Activated naive CD4-positive, alpha-beta T cell treated with anti-CD3 and anti-CD28 coated beads, Interleukin-2, amount 10 ng/mL, durations not matched to agents 7 days and 5 days (primary cell): Measurements from ENCODE around the gene LY6G5B.

ENCODE experiments used
- CTCF ChIA-PET: fragments of 350-600 bp; sonication (Branson Sonifier 250); formaldehyde crosslinking; loops from one replicate; lab custom pipeline; 2021; ENCODE audit warnings: antibody characterized with exemption; lab: Charles Lee
- DNase-seq: peaks from one replicate; pipeline ENCODE4 v3.0.0-alpha.2; 2020
- H3K27ac Mint-ChIP-seq: one replicate; pipeline ENCODE4 v1.8.0; 2021; ENCODE audit warnings: mild to moderate bottlenecking, moderate library complexity, mixed read lengths
- H3K27me3 Mint-ChIP-seq: one replicate; pipeline ENCODE4 v1.8.0; 2021; ENCODE audit warnings: mild to moderate bottlenecking, mixed read lengths
- H3K36me3 Mint-ChIP-seq: one replicate; pipeline ENCODE4 v1.8.0; 2021; ENCODE audit warnings: mixed read lengths
- H3K4me1 Mint-ChIP-seq: one replicate; pipeline ENCODE4 v1.8.0; 2021; ENCODE audit warnings: mixed read lengths
- H3K4me3 Mint-ChIP-seq: one replicate; pipeline ENCODE4 v1.8.0; 2021; ENCODE audit warnings: mild to moderate bottlenecking, moderate library complexity, mixed read lengths
- H3K9me3 Mint-ChIP-seq: one replicate; pipeline ENCODE4 v1.8.0; 2021; ENCODE audit warnings: mixed read lengths

Gene LY6G5B

GRCh38 chr6:31715022-31715958, 45.5 kb downstream of the LY6G5B start, which contains the start of gene LY6G6D:
TSS of gene LY6G6D (plus strand) at chr6:31715348. CDS start at chr6:31715356, 8 bp downstream.
- no peaks in the 10 kb centered on the region for H3K9me3 Mint-ChIP-seq
- peaks cover 56% of the 10 kb centered on the region for H3K27me3 Mint-ChIP-seq
- H3K4me1 Mint-ChIP-seq: peaks cover 26% of the 10 kb centered on the region
- CTCF ChIA-PET: no interaction called here
- H3K27ac Mint-ChIP-seq: no peak within 1 kb of the TSS
- DNase-seq: no peak
- H3K36me3 Mint-ChIP-seq: no peaks in the 10 kb centered on the region
- no peak within 1 kb of the TSS for H3K4me3 Mint-ChIP-seq

GRCh38 chr6:31717499-31718222, 47.9 kb downstream of the LY6G5B start:
- no peaks in the 10 kb centered on the region for H3K36me3 Mint-ChIP-seq
- no peak for DNase-seq
- no peak overlapping the region for H3K4me3 Mint-ChIP-seq
- H3K27ac Mint-ChIP-seq: peak overlapping the region; percentile 50
- H3K4me1 Mint-ChIP-seq: peaks cover 7% of the 10 kb centered on the region
- peaks cover 52% of the 10 kb centered on the region for H3K27me3 Mint-ChIP-seq
- CTCF ChIA-PET: no interaction called here
- no peaks in the 10 kb centered on the region for H3K9me3 Mint-ChIP-seq

DNA sequence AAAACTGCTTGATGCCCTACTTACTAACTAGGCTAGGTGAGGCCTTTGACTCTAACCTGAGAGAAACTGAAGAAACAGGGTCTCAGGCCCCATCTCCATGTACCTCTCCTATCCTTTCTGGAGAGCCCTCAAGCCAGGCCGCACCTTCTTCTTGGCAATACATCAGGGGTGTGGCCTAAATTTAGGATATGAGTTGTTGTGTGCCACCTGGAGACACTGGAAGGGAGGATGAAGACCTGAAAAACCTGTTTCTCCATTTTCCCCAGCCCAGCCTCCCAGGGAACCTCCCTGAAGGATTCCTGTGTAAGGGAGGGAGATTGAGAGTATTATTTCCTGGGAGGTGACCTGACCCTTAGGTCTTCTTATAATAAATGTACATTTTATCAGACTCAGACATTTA, 48.5 kb downstream of the LY6G5B start:
- peaks cover 46% of the 10 kb centered on the region for H3K27me3 Mint-ChIP-seq

DNA sequence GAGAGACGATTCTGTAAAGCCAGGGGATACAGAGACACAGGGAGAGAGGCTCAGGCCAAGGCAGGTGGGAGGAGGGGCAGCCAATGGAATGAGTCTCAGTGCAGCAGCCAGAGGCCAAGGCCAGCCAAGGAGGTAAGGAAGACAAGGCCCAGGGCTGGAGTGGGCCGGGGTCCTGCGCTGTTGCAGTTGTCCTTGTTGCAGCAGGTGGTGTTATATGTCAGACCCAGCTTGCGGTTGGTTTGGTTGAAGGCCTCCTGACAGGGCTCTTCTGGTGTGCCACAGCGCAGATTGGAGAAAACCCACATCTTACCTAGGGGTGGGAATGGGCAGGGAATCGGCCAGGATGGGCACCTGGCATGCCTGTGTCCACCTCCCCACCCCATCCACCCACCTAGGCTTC, 49.2 kb downstream of the LY6G5B start:
- CTCF ChIA-PET: no interaction called here
- Mint-ChIP-seq H3K27ac (no peak overlapping the region), H3K27me3 (peaks cover 39% of the 10 kb centered on the region), H3K36me3 (no peaks in the 10 kb centered on the region), H3K4me3 (no peak overlapping the region), H3K9me3 (no peaks in the 10 kb centered on the region), H3K4me1 (peaks cover 12% of the 10 kb centered on the region)
- no peak for DNase-seq

More for the DNA sequence above, 48.5 kb downstream of the LY6G5B start:
- Mint-ChIP-seq H3K27ac (no peak overlapping the region), H3K36me3 (no peaks in the 10 kb centered on the region), H3K9me3 (no peaks in the 10 kb centered on the region), H3K4me3 (no peak overlapping the region), H3K4me1 (peaks cover 9% of the 10 kb centered on the region)
- no peak for DNase-seq
- CTCF ChIA-PET: no interaction called here

GRCh38 chr6:31720196-31720770, 50.5 kb downstream of the LY6G5B start:
- DNase-seq: no peak
- Mint-ChIP-seq H3K27ac (no peak overlapping the region), H3K9me3 (no peaks in the 10 kb centered on the region), H3K36me3 (no peaks in the 10 kb centered on the region), H3K4me1 (peaks cover 11% of the 10 kb centered on the region), H3K27me3 (peaks cover 30% of the 10 kb centered on the region), H3K4me3 (no peak overlapping the region)
- CTCF ChIA-PET: no interaction called here

DNA sequence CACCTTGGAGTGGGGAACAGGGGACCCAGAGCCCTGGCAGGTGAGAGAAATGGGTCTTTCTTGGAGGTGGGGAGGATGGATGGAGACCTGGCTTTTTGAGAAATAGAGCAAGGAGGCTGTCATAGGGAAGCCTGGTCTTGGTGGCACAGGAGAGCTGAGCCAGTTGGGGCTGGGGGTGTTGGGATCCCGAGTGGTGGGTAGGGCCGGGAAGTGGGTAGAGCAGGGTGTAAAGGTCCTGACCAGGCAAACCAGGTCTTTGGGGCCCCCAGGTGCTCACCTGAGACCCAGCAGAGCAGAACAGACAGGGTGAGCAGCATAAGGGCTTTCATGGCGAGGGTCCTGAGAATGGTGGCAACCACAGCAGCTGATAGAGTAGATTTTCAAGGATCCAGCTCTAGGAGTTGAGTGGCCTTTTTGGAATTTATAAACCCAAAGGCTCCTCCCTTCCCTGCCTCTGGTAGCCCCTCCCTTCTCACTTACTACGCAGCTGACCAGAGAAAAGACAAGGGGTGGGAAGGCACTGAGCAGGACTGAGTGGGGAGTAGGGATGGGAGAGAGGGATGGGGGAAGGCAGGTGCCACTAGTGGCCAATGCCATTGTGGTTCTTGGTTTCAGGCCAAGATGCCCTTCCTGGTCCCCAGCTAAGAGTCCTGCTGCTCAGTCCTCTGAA, 51.7 kb downstream of the LY6G5B start, which contains the start of gene LY6G6C:
LY6G6C (minus strand) TSS at position 396 of the 670 bp plus-strand sequence; CDS start at position 329, 67 bp downstream.
- peaks cover 30% of the 10 kb centered on the region for H3K27me3 Mint-ChIP-seq
- no peak for DNase-seq
- peaks cover 8% of the 10 kb centered on the region for H3K36me3 Mint-ChIP-seq
- H3K4me1 Mint-ChIP-seq: peaks cover 22% of the 10 kb centered on the region
- no peak within 1 kb of the TSS for H3K4me3 Mint-ChIP-seq
- no peaks in the 10 kb centered on the region for H3K9me3 Mint-ChIP-seq
- no peak within 1 kb of the TSS for H3K27ac Mint-ChIP-seq
- CTCF ChIA-PET: interaction anchor here (1.3 kb wide), 1 partner anchor 49 kb away, joined by 3 read pairs; no protein-coding TSS in a partner anchor

DNA sequence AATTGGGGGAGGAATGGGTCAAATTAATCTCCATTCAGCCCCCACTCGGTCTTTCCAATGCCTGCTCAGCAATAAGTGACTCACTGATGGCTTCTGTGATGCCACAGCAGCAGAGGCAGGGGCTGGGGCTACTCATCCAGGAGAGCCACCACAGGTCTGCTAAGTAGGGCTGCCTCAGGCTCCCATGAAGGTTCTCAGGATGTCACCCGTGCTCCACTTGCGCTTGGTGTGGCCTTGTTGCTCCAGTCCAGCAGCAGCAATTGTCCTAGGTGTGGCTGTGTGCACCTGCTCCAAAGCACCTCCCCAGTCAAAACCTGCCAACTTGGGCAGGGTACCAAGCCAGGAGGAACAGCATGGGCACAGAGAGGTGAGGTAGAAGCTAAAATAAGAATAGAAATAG, 52.4 kb downstream of the LY6G5B start:
- peaks cover 15% of the 10 kb centered on the region for H3K36me3 Mint-ChIP-seq
- H3K9me3 Mint-ChIP-seq: no peaks in the 10 kb centered on the region
- CTCF ChIA-PET: interaction anchor here (1.3 kb wide), 1 partner anchor 48 kb away, joined by 3 read pairs; no protein-coding TSS in a partner anchor
- H3K4me1 Mint-ChIP-seq: peaks cover 28% of the 10 kb centered on the region
- H3K27ac Mint-ChIP-seq: no peak overlapping the region
- no peak for DNase-seq
- H3K27me3 Mint-ChIP-seq: peaks cover 29% of the 10 kb centered on the region
- H3K4me3 Mint-ChIP-seq: no peak overlapping the region
